H1 (cell line): ENCODE data around the gene ACKR3. TPM values are rescaled to one million over a fixed set of nuclear protein-coding genes. Genes with fewer than 3 reads are reported as not detected.

Experiments used
- CTCF ChIA-PET: fragments of 300-600 bp; sonication (Branson Sonifier 250); formaldehyde crosslinking; loops from one replicate; lab custom pipeline; 2021; ENCODE audit not compliant: partially characterized antibody; lab: Charles Lee
- POLR2A ChIA-PET: fragments of 300-600 bp; sonication (Branson Sonifier 250); formaldehyde crosslinking; loops from one replicate; lab custom pipeline; 2021; ENCODE audit warnings: inconsistent platforms; ENCODE audit not compliant: partially characterized antibody; lab: Charles Lee
- DNase-seq, 2 experiments: peaks; one replicate each; pipeline versions ENCODE4 v3.0.0 to v3.0.0-alpha.2; 2010 to 2022; ENCODE audit warnings: low spot score in 2 of 2, low read depth in 1 of 2, mixed read lengths in 1 of 2
- FAIRE-seq: peaks from 2 replicates; lab custom pipeline; 2011; peaks lifted over from hg19 to GRCh38; lab: Jason Lieb, UNC
- H2AFZ ChIP-seq: 2 replicates; pipeline ENCODE4 v1.8.1; 2012; ENCODE audit warnings: low read length, inconsistent platforms
- H2AK5ac ChIP-seq: 2 replicates; pipeline ENCODE4 v1.6.1; 2013; ENCODE audit warnings: low read depth, low read length
- H2BK120ac ChIP-seq: replicated peaks from 2 replicates; pipeline ENCODE3; 2013; ENCODE audit warnings: low read depth, low read length, inconsistent platforms
- H2BK12ac ChIP-seq: 2 replicates; pipeline ENCODE4 v1.6.1; 2013; ENCODE audit warnings: low read depth, low read length
- H2BK15ac ChIP-seq: 2 replicates; pipeline ENCODE4 v1.6.1; 2013; ENCODE audit warnings: low read length
- H2BK20ac ChIP-seq: 2 replicates; pipeline ENCODE4 v1.6.1; 2013; ENCODE audit warnings: low read length
- H2BK5ac ChIP-seq: 2 replicates; pipeline ENCODE4 v1.6.1; 2013; ENCODE audit warnings: low read depth, low read length
- H3K14ac ChIP-seq: 2 replicates; pipeline ENCODE4 v1.6.1; 2013; ENCODE audit warnings: inconsistent platforms; ENCODE audit not compliant: insufficient read length
- H3K18ac ChIP-seq: 2 replicates; pipeline ENCODE4 v1.6.1; 2013; ENCODE audit warnings: low read length; ENCODE audit errors: extremely low read depth
- H3K23ac ChIP-seq: 2 replicates; pipeline ENCODE4 v1.6.1; 2013; ENCODE audit warnings: inconsistent platforms; ENCODE audit not compliant: insufficient read length
- H3K23me2 ChIP-seq: 2 replicates; pipeline ENCODE4 v1.6.1; 2013; ENCODE audit warnings: low read depth, low read length
- H3K27ac ChIP-seq: 2 replicates; pipeline ENCODE4 v1.6.1; 2011; ENCODE audit warnings: low read depth, low read length, inconsistent platforms
- H3K27me3 ChIP-seq, 4 experiments: replicated peaks in 1 of 4; 1 replicate in 1 of 4; 2 replicates in 3 of 4; pipeline versions ENCODE4 v1.6.1 to v1.8.1; 2011 to 2013; ENCODE audit warnings: low read length in 3 of 4, mild to moderate bottlenecking in 3 of 4, inconsistent platforms in 2 of 4, mixed read lengths in 2 of 4, moderate library complexity in 1 of 4; ENCODE audit not compliant: control insufficient read depth in 3 of 4, insufficient read depth in 3 of 4; ENCODE audit errors: extremely low read depth in 1 of 4
- H3K36me3 ChIP-seq, 4 experiments: 2 replicates each; pipeline versions ENCODE4 v1.6.1 to v1.8.1; 2011 to 2013; ENCODE audit warnings: mild to moderate bottlenecking in 4 of 4, low read length in 3 of 4, moderate library complexity in 2 of 4, control low read depth in 1 of 4, inconsistent platforms in 1 of 4; ENCODE audit not compliant: insufficient read depth in 4 of 4, control insufficient read depth in 2 of 4
- H3K4ac ChIP-seq: replicated peaks from 2 replicates; pipeline ENCODE3; 2013; ENCODE audit warnings: low read length, low read depth, mixed read lengths, inconsistent platforms; ENCODE audit not compliant: insufficient read length
- H3K4me1 ChIP-seq, 4 experiments: replicated peaks in 1 of 4; 1 replicate in 1 of 4; 2 replicates in 3 of 4; pipeline versions ENCODE4 v1.6.1 to v1.8.1; 2011 to 2013; ENCODE audit warnings: low read length in 3 of 4, inconsistent platforms in 2 of 4, mixed read lengths in 1 of 4; ENCODE audit not compliant: insufficient read depth in 4 of 4, control insufficient read depth in 3 of 4
- H3K4me2 ChIP-seq, 2 experiments: 2 replicates each; pipeline versions ENCODE4 v1.6.1 to v1.8.1; 2011 to 2013; ENCODE audit warnings: low read depth in 2 of 2, low read length in 2 of 2, control low read depth in 1 of 2, inconsistent platforms in 1 of 2, mild to moderate bottlenecking in 1 of 2; ENCODE audit not compliant: insufficient read depth in 1 of 2
- H3K4me3 ChIP-seq, 4 experiments: fragments of 200-600, 300-600 bp in 1 of 4; sonication (generic), shearing (Covaris generic), sonication (Bioruptor Twin) in 1 of 4; 2 replicates each; pipeline versions ENCODE4 v1.5.1 to v1.8.1; 2011 to 2016; ENCODE audit warnings: low read length in 4 of 4, low read depth in 3 of 4, control low read depth in 2 of 4, inconsistent platforms in 2 of 4, mild to moderate bottlenecking in 2 of 4, mixed read lengths in 1 of 4, moderate library complexity in 1 of 4; ENCODE audit not compliant: insufficient read depth in 2 of 4; ENCODE audit errors: extremely low read depth in 1 of 4
- H3K56ac ChIP-seq: replicated peaks from 2 replicates; pipeline ENCODE3; 2013; ENCODE audit warnings: low read depth, mild to moderate bottlenecking, mixed read lengths, low read length, inconsistent platforms; ENCODE audit not compliant: insufficient read length
- H3K79me1 ChIP-seq: 2 replicates; pipeline ENCODE4 v1.6.1; 2013; ENCODE audit warnings: low read depth, low read length, control low read depth
- H3K79me2 ChIP-seq, 2 experiments: 2 replicates each; pipeline versions ENCODE4 v1.6.1 to v1.8.1; 2012 to 2013; ENCODE audit warnings: low read length in 2 of 2, mild to moderate bottlenecking in 2 of 2, inconsistent platforms in 1 of 2; ENCODE audit not compliant: insufficient read depth in 2 of 2, control insufficient read depth in 1 of 2
- H3K9ac ChIP-seq, 4 experiments: replicated peaks in 1 of 4; 1 replicate in 1 of 4; 2 replicates in 3 of 4; pipeline versions ENCODE4 v1.6.1 to v1.8.1; 2011 to 2013; ENCODE audit warnings: low read depth in 3 of 4, low read length in 3 of 4, control low read depth in 2 of 4, mild to moderate bottlenecking in 2 of 4, moderate library complexity in 2 of 4, inconsistent platforms in 1 of 4; ENCODE audit errors: extremely low read depth in 1 of 4
- H3K9me3 ChIP-seq, 2 experiments: 2 replicates each; pipeline versions ENCODE4 v1.6.1 to v1.8.1; 2012 to 2013; ENCODE audit warnings: mild to moderate bottlenecking in 2 of 2, moderate library complexity in 2 of 2, control low read depth in 1 of 2, inconsistent platforms in 1 of 2, low read depth in 1 of 2, low read length in 1 of 2, mixed read lengths in 1 of 2; ENCODE audit not compliant: insufficient read depth in 2 of 2
- H4K20me1 ChIP-seq, 2 experiments: replicated peaks in 1 of 2; 2 replicates each; pipeline versions ENCODE3 to v1.8.1; 2011 to 2013; ENCODE audit warnings: inconsistent platforms in 2 of 2, low read length in 2 of 2, mild to moderate bottlenecking in 1 of 2; ENCODE audit not compliant: insufficient read depth in 2 of 2, control insufficient read depth in 1 of 2
- H4K5ac ChIP-seq: 2 replicates; pipeline ENCODE4 v1.6.1; 2013; ENCODE audit warnings: low read length, low read depth, mixed read lengths, inconsistent platforms; ENCODE audit not compliant: insufficient read length
- H4K8ac ChIP-seq: 2 replicates; pipeline ENCODE4 v1.8.0; 2013; ENCODE audit warnings: mild to moderate bottlenecking, moderate library complexity, low read length, inconsistent platforms; ENCODE audit not compliant: insufficient read depth; ENCODE audit errors: extremely low read depth
- H4K91ac ChIP-seq: replicated peaks from 2 replicates; pipeline ENCODE3; 2013; ENCODE audit warnings: low read length, mixed read lengths, inconsistent platforms; ENCODE audit not compliant: insufficient read length
- MAFK ChIP-seq: IDR thresholded peaks from 2 replicates; pipeline ENCODE4 v1.6.1; 2012; ENCODE audit warnings: low read depth, mild to moderate bottlenecking, improper control_type of control experiment, low read length
- RAD21 ChIP-seq, 2 experiments: IDR thresholded peaks in 1 of 2; conservative IDR thresholded peaks in 1 of 2; 2 replicates each; pipeline ENCODE4 v1.6.1; 2011; ENCODE audit warnings: low read depth in 2 of 2, low read length in 2 of 2, improper control_type of control experiment in 1 of 2, inconsistent platforms in 1 of 2, mild to moderate bottlenecking in 1 of 2, moderate library complexity in 1 of 2
- SAP30 ChIP-seq: fragments of 300-600 bp; sonication (generic); IDR thresholded peaks from 2 replicates; pipeline ENCODE4 v1.7.1; 2012; ENCODE audit warnings: low read length, moderate library complexity, mild to moderate bottlenecking, inconsistent platforms; ENCODE audit not compliant: insufficient read depth, insufficient replicate concordance
- SP1 ChIP-seq: IDR thresholded peaks from 2 replicates; pipeline ENCODE4 v1.6.1; 2011; ENCODE audit warnings: low read depth, low read length
- TEAD4 ChIP-seq: IDR thresholded peaks from 2 replicates; pipeline ENCODE4 v1.6.1; 2012; ENCODE audit warnings: low read depth, low read length, inconsistent platforms, mixed read lengths
- WGBS, 2 experiments: shearing (Covaris generic) in 1 of 2; methylation state at CpG; one replicate each; pipeline versions ENCODE4 v1.1.6 to v1.1.7; 2013 to 2015; ENCODE audit warnings: low lambda C conversion rate in 2 of 2, mixed read lengths in 2 of 2, inconsistent platforms in 1 of 2, low coverage in 1 of 2, missing lambda C conversion rate in 1 of 2; ENCODE audit not compliant: insufficient replicate concordance in 2 of 2, insufficient coverage in 1 of 2, insufficient read length in 1 of 2; ENCODE audit errors: extremely low coverage in 1 of 2, missing lambda C conversion rate in 1 of 2; 5-methylcytosine and 5-hydroxymethylcytosine counted together
- polyA plus RNA-seq, 7 experiments: library from polyadenylated mRNA; depleted of rRNA in 3 of 7; stranded (reverse) in 5 of 7; unstranded in 2 of 7; fragments of >200 nt in 5 of 7; fragments of 200-250 nt in 2 of 7; gene quantifications; 1 replicate in 5 of 7; 2 replicates in 1 of 7; 4 replicates in 1 of 7; pipeline versions ENCODE4 v1.2.1 to v1.2.3, GENCODE V29; 2011 to 2013; ENCODE audit warnings: missing spikeins in 2 of 7, mixed read lengths in 2 of 7
- total RNA-seq: library from RNA; stranded (reverse); fragmentation: NEBNext Ultra II Directional; extraction: Animal tissue kit (Norgen Biotek cat#: 25700); gene quantifications from 2 replicates; pipeline ENCODE4 v1.2.1, GENCODE V29; 2021

The ACKR3 gene
- total and polyA plus RNA-seq, 2 of the 8 experiments (the other 6 are each of a cell fraction or from before 2014, with no cell fraction given), result 1.4 to 24.4 TPM

- Histone ChIP-seq H3K36me3 (no peaks in the 10 kb centered on the region; a peak in 1 of 8 replicates), H3K27ac (no peak overlapping the region), H3K18ac (no peak overlapping the region), H2AFZ (no peak overlapping the region), H4K8ac (no peak overlapping the region), H3K4me1 (no peaks in the 10 kb centered on the region), H3K23me2 (peaks cover 12% of the 10 kb centered on the region), H3K23ac (no peak overlapping the region), H3K4me3 (no peak overlapping the region), H2BK5ac (no peak overlapping the region), H4K91ac (no peak overlapping the region), H2AK5ac (no peak overlapping the region), H3K14ac (no peak overlapping the region), H3K9ac (no peak overlapping the region), H2BK120ac (no peak overlapping the region), H3K4me2 (no peak overlapping the region), H4K5ac (no peak overlapping the region), H3K79me1 (no peaks in the 10 kb centered on the region), H3K79me2 (peaks cover 0 to 2% of the 10 kb centered on the region in 2 experiments; a peak in 1 of 4 replicates), H4K20me1 (peaks cover 0 to 13% of the 10 kb centered on the region in 2 experiments), H3K9me3 (no peaks in the 10 kb centered on the region; a peak in 1 of 4 replicates), H2BK12ac (no peak overlapping the region), H3K56ac (no peak overlapping the region), H2BK15ac (no peak overlapping the region), H3K4ac (no peak overlapping the region), H3K27me3 (no peaks in the 10 kb centered on the region), H2BK20ac (no peak overlapping the region)
- ChIA-PET CTCF (interaction anchor here (0.7 to 2.4 kb wide), 6 partner anchors 9 to 144 kb away, joined by 3 to 6 read pairs (median 4); no protein-coding TSS in a partner anchor), POLR2A (no interaction called here)
- FAIRE-seq (no peak), DNase-seq (no peak)
- 89% methylated on average over 4 of the region's 4 CpGs; no CpG with 5 or more reads in 1 of the 2 experiments for WGBS, 2 experiments
- TF ChIP-seq MAFK, result no peak
- no peak for TF ChIP-seq SAP30
- no peak for TF ChIP-seq SP1
- no peak for TF ChIP-seq RAD21 (IDR thresholded peaks at IDR 0.05 in 1 of 2, conservative IDR thresholded peaks at IDR 0.05 in 1 of 2; ENCODE audit: low read depth in 2 of 2, low read length in 2 of 2)
- no peak for TF ChIP-seq TEAD4
Measured at GRCh38 chr2:236597629-236598028, 28.0 kb downstream of the ACKR3 start.
